T-helper 2 cell treated with Interferon-gamma antibody and Interleukin-4, amounts not matched to agents 100 ng/mL and 5 ng/mL, for 36 hours (primary cell): ENCODE data around the gene TRIM2. TPM values are rescaled to one million over a fixed set of nuclear protein-coding genes. Genes with fewer than 3 reads are reported as not detected.

ENCODE experiments used
- intact Hi-C: fragments of 100-400 bp; cut with micrococcal nuclease; formaldehyde crosslinking; loops from one replicate; pipeline ENCODE4 v1.15.1; 2023
- total RNA-seq: library from RNA; stranded (reverse); gene quantifications from 2 replicates; pipeline ENCODE4 v1.2.3, GENCODE V29; 2022

Gene TRIM2
- total RNA-seq, 1 donor from 2014 or later: 0.57 TPM

GRCh38 chr4:153220682-153221395, 16.6 kb downstream of the TRIM2 start:
- intact Hi-C loops: no loop called here

- intact Hi-C loops: loop anchor here (1.0 kb wide), 1 partner anchor 27 kb away; no protein-coding TSS in a partner anchor
Measured at GRCh38 chr4:153221783-153222706, 17.8 kb downstream of the TRIM2 start.

GRCh38 chr4:153222707-153223426, 18.6 kb downstream of the TRIM2 start:
- intact Hi-C loops: loop anchor here (1.0 kb wide), 1 partner anchor 26 kb away; no protein-coding TSS in a partner anchor

DNA sequence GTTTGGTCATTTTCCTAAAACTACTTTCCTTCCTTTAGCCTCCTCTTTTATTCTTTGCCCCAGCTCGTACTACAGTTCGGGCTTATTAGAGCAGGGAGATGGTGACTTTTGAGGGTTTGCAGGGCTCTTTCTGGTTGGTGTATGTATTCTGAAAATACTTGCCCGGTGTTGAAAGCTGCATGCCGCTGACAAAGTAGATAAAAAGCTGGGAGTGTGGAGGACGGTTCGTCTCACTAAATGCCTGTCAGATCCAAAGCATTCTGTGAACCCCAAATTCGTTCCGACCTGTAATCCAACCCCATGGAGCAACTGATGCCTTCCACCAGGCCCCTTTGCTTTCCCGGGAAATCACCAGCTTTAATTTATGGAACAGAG, 19.2 kb downstream of the TRIM2 start:
- intact Hi-C loops: no loop called here

DNA sequence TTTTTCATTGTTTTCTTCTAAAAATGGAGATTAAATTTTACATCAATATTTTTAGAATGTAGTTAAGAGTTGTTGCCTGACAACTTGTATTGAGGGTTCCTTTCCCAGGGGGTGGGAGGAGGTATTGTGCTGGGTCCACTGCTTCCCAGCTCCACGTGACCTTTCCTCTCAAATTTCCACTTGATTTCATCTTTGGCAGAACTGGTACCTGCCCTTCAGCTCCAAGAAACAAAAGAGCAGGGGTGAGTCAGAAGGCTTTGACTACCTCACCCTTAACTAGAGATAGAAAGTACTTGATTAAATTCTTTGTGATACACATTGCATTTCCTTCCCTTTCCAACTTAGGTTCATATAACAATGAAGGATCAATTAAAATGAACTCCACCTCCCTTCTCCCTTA, 19.7 kb downstream of the TRIM2 start:
- intact Hi-C loops: no loop called here

GRCh38 chr4:153224474-153224873, 20.2 kb downstream of the TRIM2 start:
- intact Hi-C loops: no loop called here

DNA sequence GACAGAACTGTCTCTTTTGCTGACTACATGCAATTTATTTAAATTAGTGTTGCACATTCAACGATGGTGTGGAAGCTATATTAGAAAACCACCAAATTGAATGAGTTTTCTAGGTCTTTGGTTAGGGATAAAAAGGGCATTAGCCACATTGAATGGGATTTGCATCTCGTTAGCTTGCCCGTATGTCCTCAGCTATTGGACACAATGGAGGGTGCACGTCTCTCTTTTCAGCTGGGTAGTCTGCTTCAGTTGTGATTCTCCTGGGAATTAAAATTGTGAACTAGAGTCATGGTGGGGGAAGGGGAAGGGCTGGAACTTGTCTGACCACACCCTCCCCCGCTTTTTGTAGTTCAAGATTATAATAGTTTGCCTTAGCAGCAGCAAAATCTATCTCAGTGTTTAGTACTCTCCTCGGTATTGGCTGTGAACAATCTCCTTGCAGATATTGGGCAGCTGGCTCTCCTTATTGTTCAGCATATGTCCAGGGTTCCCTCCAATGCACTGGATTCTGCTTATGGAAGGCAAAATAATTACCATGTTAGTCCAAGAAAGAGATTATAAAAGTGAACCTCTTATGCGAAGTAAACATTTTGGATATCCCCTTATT, 23.3 kb downstream of the TRIM2 start:
- intact Hi-C loops: no loop called here

DNA sequence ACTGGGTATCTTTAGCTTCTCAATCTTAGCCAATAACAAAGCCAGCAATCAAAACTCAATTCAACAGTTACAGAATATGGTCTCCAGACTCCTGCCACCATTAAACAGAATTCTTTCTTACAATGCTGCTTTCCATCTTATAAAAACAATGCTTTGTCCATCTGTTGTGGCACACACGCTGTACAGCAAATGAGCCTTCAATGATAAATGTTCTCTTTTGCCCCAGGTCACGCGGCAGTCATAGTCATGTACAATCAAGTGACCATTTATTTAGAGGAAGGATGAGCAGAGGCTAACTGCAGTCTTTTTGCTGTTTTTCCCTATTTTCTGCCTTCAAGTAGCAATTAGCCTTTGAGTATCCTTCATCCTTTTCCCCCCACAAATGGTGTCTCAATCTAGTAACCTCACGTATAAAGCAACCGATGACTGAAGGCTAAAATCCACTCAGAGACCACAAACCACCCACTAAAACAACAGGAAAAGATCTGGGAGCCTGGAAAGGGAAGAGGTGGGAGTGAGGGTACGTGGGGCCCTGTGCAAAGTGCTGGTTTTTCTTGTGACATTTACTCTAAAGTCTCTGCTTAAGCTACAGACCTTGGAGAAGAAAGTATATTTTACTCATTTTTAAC, 24.4 kb downstream of the TRIM2 start:
- intact Hi-C loops: no loop called here

DNA sequence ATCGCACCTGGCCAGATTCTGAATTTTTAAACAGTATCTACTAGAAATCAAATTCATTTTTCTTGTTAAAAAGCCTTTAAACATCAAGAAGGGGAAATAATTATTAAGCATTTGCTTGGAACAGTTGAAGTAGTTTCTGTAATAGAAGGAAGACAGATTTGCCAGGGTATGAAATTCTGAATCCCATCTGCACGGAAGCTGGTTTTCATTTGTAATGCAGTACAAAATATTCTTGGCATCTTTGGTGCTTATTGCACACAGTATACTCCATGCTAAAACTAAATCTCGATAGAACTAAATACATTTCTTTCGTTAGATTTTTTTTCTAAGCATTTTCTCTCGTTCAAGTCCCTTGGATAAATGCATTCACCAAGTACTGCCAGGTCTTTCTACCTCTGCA, 25.3 kb downstream of the TRIM2 start:
- intact Hi-C loops: no loop called here

DNA sequence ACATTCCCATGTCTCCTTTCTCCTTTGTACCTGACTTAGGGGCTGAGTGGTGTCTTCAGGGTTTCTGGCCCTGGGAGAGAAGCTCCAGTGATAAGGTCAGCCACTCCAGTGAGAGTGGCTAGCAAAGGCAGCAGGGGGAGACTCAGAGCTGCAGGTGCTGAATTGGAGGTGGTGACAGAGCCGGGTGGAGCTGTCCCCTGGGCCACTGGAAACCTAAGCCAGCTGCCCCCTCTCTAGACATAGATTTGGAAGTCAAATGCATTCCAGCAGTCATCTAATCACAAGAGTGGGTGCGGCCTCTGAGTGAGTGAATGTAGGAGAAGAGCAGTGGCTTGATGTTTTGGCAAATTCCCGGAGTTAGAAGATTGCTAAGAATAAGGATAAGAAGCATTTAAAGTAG, 28.5 kb downstream of the TRIM2 start:
- intact Hi-C loops: no loop called here

DNA sequence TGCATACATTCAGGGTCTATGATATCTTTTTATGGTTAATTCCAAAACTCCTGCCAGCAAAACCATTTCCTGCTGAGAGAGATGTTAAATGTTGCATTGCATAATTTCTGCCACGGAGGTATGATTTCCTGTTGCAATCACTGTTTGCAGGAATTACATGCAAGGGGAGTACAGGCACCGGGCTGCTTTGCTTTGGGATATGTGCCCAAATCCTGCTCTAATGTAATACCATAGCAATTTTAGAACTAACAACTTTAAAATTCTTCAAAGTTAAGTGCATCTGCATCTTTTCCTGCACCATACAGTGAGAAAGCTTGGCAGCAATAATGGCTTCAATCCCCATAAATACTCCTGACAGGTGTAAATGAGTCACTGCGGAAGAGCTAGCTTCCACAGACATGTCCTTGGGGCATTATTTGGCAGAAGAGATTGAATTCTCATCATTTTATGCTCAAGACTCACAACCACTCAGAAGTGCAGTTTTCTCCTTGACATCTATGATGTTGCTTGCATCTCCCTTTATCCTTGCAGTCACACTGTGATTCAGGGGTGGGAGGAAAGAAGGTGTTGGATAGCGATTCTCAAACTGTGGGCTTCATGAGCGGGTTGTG, 29.6 kb downstream of the TRIM2 start:
- intact Hi-C loops: no loop called here

GRCh38 chr4:153234885-153235284, 30.6 kb downstream of the TRIM2 start:
- intact Hi-C loops: no loop called here

- intact Hi-C loops: no loop called here
Measured at GRCh38 chr4:153238135-153238919, 34.1 kb downstream of the TRIM2 start.

GRCh38 chr4:153239409-153239808, 35.2 kb downstream of the TRIM2 start:
- intact Hi-C loops: no loop called here

DNA sequence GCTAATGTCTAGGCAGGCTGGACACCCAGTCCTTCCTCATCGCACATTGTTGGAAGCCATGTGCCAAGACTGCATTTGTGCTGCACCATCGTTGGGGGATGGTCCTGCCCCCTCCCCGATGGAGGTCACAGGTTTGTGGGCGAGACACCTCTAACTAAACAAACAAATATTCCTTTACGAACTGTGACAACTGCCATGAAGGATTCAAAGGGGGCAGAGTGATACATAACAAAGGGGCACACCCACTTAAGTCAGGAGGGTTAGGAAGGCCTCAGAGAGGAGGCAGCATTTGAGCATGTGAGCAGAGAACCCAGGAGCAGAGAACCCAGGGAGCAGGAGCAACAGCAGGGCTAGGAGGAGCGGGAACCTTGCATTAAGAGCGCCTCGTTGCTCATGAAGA, 37.1 kb downstream of the TRIM2 start:
- intact Hi-C loops: no loop called here

DNA sequence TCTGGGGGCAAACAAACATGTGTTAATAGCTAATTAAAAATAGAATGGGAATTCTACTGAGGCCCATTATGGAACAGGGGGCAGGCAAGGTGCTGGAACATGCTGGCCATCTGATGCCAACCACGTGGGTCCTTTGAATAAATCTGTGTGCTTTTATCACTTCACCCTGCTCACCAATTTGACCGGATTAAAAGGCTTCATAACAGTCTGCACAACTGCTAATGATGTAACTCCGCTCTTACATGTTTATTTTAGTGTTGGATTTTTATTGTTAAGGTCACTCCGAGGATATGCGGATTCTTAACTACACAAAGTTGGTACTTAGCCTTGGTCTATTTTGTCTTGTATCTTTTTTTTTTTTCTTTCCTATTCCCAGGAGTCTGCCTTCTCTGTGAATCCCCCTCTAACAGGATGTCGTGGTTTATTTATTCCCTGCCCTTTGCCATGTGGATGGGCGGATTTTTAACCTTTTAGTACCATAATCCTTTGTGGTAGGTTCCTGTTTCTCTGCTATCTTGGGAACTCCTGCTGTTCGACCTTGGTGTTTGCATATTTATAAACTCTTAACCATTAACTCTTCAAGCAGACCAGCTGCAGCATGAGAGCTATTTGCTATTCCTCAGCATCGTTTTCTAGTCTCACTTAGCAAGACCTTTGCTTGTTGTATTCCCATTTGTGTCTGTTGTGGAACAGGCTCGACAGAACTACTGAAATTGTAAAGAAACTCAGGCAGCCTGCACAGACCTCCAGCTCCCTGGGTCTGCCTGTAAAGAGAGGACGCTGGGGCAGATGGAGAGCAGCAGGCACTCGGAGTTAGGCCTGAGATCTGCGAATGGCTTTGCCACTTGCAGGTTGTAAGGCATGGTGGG, 38.0 kb downstream of the TRIM2 start:
- intact Hi-C loops: no loop called here

DNA sequence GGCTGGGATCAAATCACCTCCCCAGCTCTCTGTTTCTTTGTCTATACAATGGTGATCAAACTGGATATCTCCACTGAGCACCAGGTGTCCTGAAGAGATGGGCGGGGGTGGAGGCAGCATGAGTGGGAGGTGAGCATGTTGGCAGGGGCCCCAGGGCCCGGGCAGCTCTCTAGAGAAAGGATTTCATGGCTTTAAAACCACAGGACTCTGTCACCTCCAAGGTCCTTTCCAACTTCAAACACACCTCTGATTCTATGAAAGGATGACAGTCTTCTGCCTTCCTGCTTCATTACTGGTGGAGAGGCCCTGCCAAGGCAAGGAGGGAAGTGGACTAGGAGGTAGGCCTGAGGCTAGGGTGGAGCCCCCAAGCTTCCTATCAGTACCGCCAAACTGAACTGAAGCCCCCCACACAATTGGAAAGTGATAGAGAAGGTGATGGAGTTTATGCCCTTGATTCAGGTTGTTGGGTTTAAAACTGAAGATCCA, 38.6 kb downstream of the TRIM2 start:
- intact Hi-C loops: no loop called here

- intact Hi-C loops: no loop called here
Measured at GRCh38 chr4:153243468-153243867, 39.2 kb downstream of the TRIM2 start.
